ENCODE results near the gene NAPB. TPM values are rescaled to one million over a fixed set of nuclear protein-coding genes. Genes with fewer than 3 reads are reported as not detected.

NAPB gene
- total RNA-seq, 1 donor from 2014 or later = 74.1 TPM

DNA sequence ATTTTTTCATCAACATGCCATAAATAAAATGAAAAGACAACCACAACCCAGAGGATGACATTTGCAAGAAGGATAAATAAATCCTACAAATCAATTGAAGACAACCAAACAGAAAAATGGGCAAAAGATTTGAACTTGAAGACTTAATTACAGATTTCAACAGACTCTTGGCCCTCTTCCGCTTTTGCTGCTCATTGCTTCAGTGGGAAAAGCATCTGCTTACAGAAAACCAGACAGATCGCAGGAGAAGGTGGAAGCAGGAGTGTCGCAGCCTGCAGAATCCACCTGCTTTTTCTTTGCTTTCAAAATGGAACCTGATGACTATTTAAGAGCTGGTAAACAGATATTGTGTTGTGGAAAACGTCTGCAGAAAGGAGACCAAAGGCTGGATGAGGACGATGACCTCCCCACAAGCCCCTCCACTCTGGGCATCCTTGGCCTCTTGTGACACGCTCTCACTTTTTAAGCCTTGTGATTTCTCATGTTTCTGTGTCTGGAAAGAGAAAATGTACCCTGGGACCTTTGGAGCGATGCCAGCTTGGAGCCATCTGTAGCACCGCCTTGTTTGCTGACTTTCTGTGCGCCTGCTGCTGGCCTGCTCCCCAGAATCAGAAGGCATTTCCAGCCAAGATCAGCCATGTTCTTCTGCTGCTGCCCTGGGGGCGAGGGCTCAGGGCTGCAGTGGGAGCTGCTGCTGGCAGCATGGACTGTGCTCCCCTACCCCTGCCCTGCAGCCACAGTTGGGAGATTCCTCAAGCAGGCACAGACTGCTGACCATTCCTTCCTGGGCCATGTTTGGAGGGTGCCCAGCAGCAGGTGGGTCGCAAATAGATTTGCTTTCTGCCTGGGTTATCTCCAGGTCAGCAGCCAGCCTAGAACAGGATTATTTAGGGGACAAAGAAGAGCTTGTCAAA is 14.6 kb upstream of the NAPB start:
- Mint-ChIP-seq H3K4me3 (ENCODE audit: unreplicated experiment) (no peak overlapping the region), H3K27me3 (ENCODE audit: unreplicated experiment) (no peaks in the 10 kb centered on the region), H3K36me3 (ENCODE audit: unreplicated experiment) (no peaks in the 10 kb centered on the region), H3K4me1 (ENCODE audit: low read depth, unreplicated experiment) (peaks cover 5% of the 10 kb centered on the region), H3K9me3 (ENCODE audit: unreplicated experiment) (peaks cover 3% of the 10 kb centered on the region), H3K27ac (ENCODE audit: unreplicated experiment) (no peak overlapping the region)
- no peak for DNase-seq
- TF ChIP-seq, protein P1, sequence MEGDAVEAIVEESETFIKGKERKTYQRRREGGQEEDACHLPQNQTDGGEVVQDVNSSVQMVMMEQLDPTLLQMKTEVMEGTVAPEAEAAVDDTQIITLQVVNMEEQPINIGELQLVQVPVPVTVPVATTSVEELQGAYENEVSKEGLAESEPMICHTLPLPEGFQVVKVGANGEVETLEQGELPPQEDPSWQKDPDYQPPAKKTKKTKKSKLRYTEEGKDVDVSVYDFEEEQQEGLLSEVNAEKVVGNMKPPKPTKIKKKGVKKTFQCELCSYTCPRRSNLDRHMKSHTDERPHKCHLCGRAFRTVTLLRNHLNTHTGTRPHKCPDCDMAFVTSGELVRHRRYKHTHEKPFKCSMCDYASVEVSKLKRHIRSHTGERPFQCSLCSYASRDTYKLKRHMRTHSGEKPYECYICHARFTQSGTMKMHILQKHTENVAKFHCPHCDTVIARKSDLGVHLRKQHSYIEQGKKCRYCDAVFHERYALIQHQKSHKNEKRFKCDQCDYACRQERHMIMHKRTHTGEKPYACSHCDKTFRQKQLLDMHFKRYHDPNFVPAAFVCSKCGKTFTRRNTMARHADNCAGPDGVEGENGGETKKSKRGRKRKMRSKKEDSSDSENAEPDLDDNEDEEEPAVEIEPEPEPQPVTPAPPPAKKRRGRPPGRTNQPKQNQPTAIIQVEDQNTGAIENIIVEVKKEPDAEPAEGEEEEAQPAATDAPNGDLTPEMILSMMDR (IDR thresholded peaks at IDR 0.05; ENCODE audit: partially characterized antibody, unreplicated experiment) = no peak

DNA sequence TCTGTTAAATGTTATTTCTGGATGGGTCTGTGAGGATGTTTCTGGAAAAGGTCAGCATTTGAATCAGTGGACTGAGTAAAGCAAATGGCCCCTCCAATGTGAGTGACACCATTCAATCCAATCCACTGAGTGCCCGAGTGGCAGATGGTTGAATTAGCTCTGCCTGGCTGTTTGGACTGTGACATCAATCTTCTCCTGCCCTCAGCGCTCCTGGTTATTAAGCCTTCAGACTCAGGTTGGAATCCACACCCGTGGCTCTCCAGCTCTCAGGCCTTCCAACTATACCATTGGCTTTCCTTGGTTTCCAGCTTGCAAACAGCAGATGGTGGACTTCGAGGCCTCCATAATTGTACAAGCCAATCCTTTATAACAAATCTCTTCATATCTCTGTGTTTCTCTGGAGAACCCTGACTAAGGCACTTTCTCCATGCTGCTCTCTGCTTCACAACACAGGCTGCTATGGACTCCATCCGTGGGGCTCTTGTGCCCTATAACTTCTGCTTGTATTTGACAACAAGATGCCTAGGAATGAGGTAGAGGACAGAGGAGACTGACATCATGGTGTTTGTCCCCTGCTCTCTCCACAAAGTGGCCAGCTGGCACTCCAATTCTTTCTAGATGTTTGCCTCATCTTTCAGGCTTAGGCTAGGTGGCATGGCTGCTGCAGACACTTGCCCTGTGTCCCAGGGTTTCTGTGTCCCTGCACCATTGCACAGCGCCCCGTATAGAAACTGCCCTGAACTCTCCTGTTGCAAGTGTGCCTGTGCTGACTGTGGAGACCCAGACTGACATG is 13.4 kb upstream of the NAPB start:
- Mint-ChIP-seq H3K9me3 (ENCODE audit: unreplicated experiment) (peaks cover 2% of the 10 kb centered on the region), H3K4me3 (ENCODE audit: unreplicated experiment) (no peak overlapping the region), H3K36me3 (ENCODE audit: unreplicated experiment) (no peaks in the 10 kb centered on the region), H3K27me3 (ENCODE audit: unreplicated experiment) (no peaks in the 10 kb centered on the region), H3K27ac (ENCODE audit: unreplicated experiment) (no peak overlapping the region), H3K4me1 (ENCODE audit: low read depth, unreplicated experiment) (peaks cover 5% of the 10 kb centered on the region)
- TF ChIP-seq, protein P1 (IDR thresholded peaks at IDR 0.05; ENCODE audit: partially characterized antibody, unreplicated experiment) = no peak
- no peak for DNase-seq

DNA sequence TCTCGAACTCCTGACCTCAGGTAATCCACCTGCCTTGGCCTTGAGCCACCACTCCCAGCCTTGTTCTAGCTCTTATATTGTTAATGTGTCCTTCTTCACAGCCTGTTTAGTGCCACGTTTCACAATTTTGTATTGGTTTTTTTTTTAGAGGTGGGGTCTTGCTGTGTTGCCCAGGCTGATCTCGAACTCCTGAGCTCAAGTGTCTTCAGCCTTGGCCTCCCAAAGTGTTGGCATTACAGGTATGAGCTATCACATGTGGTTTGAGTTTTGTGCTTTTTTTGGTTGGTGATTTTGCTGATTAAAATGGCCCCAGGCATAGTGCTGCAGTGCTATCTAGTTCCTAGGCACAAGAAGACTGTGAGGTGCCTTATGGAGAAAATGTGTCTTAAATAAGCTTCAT is 12.3 kb upstream of the NAPB start:
- DNase-seq = no peak
- no peak overlapping the region for H3K4me3 Mint-ChIP-seq (ENCODE audit: unreplicated experiment)

DNA sequence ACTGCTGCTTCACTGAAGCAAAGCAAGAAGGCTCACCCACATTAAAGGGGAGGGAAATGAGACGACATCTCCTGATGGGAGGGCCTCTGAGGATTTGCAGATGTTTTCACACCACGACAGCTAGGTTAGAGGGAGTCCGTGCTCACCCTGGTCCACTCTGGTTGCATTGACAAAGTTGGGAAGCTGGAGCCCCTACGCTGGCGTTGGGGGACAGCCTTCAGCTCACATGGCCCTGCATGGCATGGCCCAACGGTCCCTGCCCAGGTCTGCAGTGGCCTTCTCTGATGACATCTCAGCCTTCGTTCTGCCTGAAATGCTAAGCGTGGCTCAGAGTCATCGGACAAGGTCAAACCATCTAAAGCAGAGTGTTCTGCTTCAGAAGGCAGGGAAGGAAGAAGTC is 3.8 kb upstream of the NAPB start:
- Mint-ChIP-seq H3K4me1 (ENCODE audit: low read depth, unreplicated experiment) (peaks cover 7% of the 10 kb centered on the region), H3K27ac (ENCODE audit: unreplicated experiment) (no peak overlapping the region), H3K9me3 (ENCODE audit: unreplicated experiment) (peaks cover 4% of the 10 kb centered on the region), H3K27me3 (ENCODE audit: unreplicated experiment) (no peaks in the 10 kb centered on the region), H3K36me3 (ENCODE audit: unreplicated experiment) (no peaks in the 10 kb centered on the region), H3K4me3 (ENCODE audit: unreplicated experiment) (no peak overlapping the region)
- TF ChIP-seq, protein P1 (IDR thresholded peaks at IDR 0.05; ENCODE audit: partially characterized antibody, unreplicated experiment) = no peak
- no peak for DNase-seq

More for the DNA sequence above, 12.3 kb upstream of the NAPB start:
- peaks cover 5% of the 10 kb centered on the region for H3K4me1 Mint-ChIP-seq (ENCODE audit: low read depth, unreplicated experiment)
- TF ChIP-seq, protein P1 (IDR thresholded peaks at IDR 0.05; ENCODE audit: partially characterized antibody, unreplicated experiment) = no peak
- H3K9me3 Mint-ChIP-seq (ENCODE audit: unreplicated experiment) = peaks cover 2% of the 10 kb centered on the region
- H3K27ac Mint-ChIP-seq (ENCODE audit: unreplicated experiment) = no peak overlapping the region
- H3K27me3 Mint-ChIP-seq (ENCODE audit: unreplicated experiment) = no peaks in the 10 kb centered on the region
- H3K36me3 Mint-ChIP-seq (ENCODE audit: unreplicated experiment) = no peaks in the 10 kb centered on the region

Data from glutamatergic neuron (in vitro differentiated cells).